IMR-90 (cell line): ENCODE measurements around the gene AFG1L. TPM values are rescaled to one million over a fixed set of nuclear protein-coding genes. Genes with fewer than 3 reads are reported as not detected.

Experiments
- ATAC-seq: fragments of 200-7000 bp; cut with Tn5 transposase; 2 replicates; pipeline ENCODE4 v1.9.1; 2020; ENCODE audit warnings: low read depth, mild to moderate bottlenecking, moderate library complexity
- BruUV-seq: library from RNA; stranded (reverse); fragments of 400-500 nt; replicated peaks from 2 replicates; lab custom pipeline; 2021; lab: Mats Ljungman, UMichigan
- CTCF ChIA-PET: fragments of 300-600 bp; formaldehyde crosslinking; extraction: SDS; loops from one replicate; lab custom pipeline; 2021; ENCODE audit warnings: antibody characterized with exemption; lab: Yijun Ruan, JAX
- POLR2A ChIA-PET: fragments of 300-600 bp; sonication (Branson Sonifier 250); formaldehyde crosslinking; loops from one replicate; lab custom pipeline; 2022; ENCODE audit warnings: antibody characterized with exemption; ENCODE audit not compliant: unreplicated experiment; lab: Charles Lee
- DNase-seq: peaks from one replicate; pipeline ENCODE4 v3.0.0; 2013
- H2AFZ ChIP-seq: replicated peaks from 2 replicates; pipeline ENCODE3; 2013; ENCODE audit warnings: low read length, mild to moderate bottlenecking; ENCODE audit not compliant: poor library complexity
- H2AK5ac ChIP-seq: 2 replicates; pipeline ENCODE4 v1.6.1; 2013; ENCODE audit warnings: low read depth, low read length, inconsistent platforms
- H2AK9ac ChIP-seq: replicated peaks from 2 replicates; pipeline ENCODE3; 2013; ENCODE audit warnings: mild to moderate bottlenecking, low read depth, low read length, moderate library complexity; ENCODE audit not compliant: poor library complexity
- H2BK120ac ChIP-seq: 2 replicates; pipeline ENCODE4 v1.6.1; 2013; ENCODE audit warnings: low read depth, low read length, inconsistent platforms
- H2BK15ac ChIP-seq: 3 replicates; pipeline ENCODE4 v1.6.1; 2013; ENCODE audit warnings: low read depth, low read length, inconsistent platforms
- H2BK20ac ChIP-seq: 2 replicates; pipeline ENCODE4 v1.6.1; 2013; ENCODE audit warnings: low read depth, mild to moderate bottlenecking, inconsistent platforms, low read length, moderate library complexity
- H2BK5ac ChIP-seq: 2 replicates; pipeline ENCODE4 v1.6.1; 2013; ENCODE audit warnings: mild to moderate bottlenecking, low read depth, low read length, inconsistent platforms; ENCODE audit not compliant: poor library complexity, severe bottlenecking
- H3K14ac ChIP-seq: replicated peaks from 2 replicates; pipeline ENCODE4 v1.6.1; 2013; ENCODE audit warnings: low read depth, low read length, inconsistent platforms
- H3K18ac ChIP-seq: 2 replicates; pipeline ENCODE4 v1.6.1; 2013; ENCODE audit warnings: low read depth, low read length, control low read depth
- H3K23ac ChIP-seq: 2 replicates; pipeline ENCODE4 v1.6.1; 2013; ENCODE audit warnings: low read depth, low read length, inconsistent platforms
- H3K27ac ChIP-seq: 2 replicates; pipeline ENCODE4 v1.5.1; 2013; ENCODE audit warnings: mild to moderate bottlenecking, control low read depth, low read length; ENCODE audit not compliant: insufficient read depth
- H3K27me3 ChIP-seq: 2 replicates; pipeline ENCODE4 v1.6.1; 2013; ENCODE audit warnings: low read length; ENCODE audit not compliant: control insufficient read depth, insufficient read depth
- H3K36me3 ChIP-seq: 2 replicates; pipeline ENCODE4 v1.6.1; 2013; ENCODE audit warnings: low read length, mixed read lengths; ENCODE audit not compliant: control insufficient read depth, insufficient read depth
- H3K4ac ChIP-seq: 2 replicates; pipeline ENCODE4 v1.6.1; 2013; ENCODE audit warnings: low read depth, low read length, inconsistent platforms
- H3K4me1 ChIP-seq: 2 replicates; pipeline ENCODE4 v1.6.1; 2013; ENCODE audit warnings: low read length, mixed read lengths; ENCODE audit not compliant: control insufficient read depth, insufficient read depth
- H3K4me2 ChIP-seq: 2 replicates; pipeline ENCODE4 v1.6.1; 2013; ENCODE audit warnings: low read depth, mild to moderate bottlenecking, control low read depth, low read length, moderate library complexity
- H3K4me3 ChIP-seq: 2 replicates; pipeline ENCODE4 v1.5.1; 2013; ENCODE audit warnings: low read depth, mild to moderate bottlenecking, control low read depth, low read length, moderate library complexity; ENCODE audit not compliant: insufficient read depth
- H3K56ac ChIP-seq: 2 replicates; pipeline ENCODE4 v1.6.1; 2013; ENCODE audit warnings: low read length, inconsistent platforms; ENCODE audit not compliant: insufficient read depth; ENCODE audit errors: extremely low read depth
- H3K79me1 ChIP-seq, 2 experiments: 2 replicates each; pipeline ENCODE4 v1.6.1; 2013; ENCODE audit warnings: low read length in 2 of 2, inconsistent platforms in 1 of 2, low read depth in 1 of 2
- H3K9ac ChIP-seq: 2 replicates; pipeline ENCODE4 v1.6.1; 2013; ENCODE audit warnings: low read depth, low read length, control low read depth
- H3K9me1 ChIP-seq: 2 replicates; pipeline ENCODE4 v1.6.1; 2013; ENCODE audit warnings: low read length, inconsistent platforms; ENCODE audit not compliant: insufficient read depth
- H3K9me3 ChIP-seq: 2 replicates; pipeline ENCODE4 v1.6.1; 2013; ENCODE audit warnings: low read length; ENCODE audit not compliant: control insufficient read depth, insufficient read depth
- H4K20me1 ChIP-seq: 2 replicates; pipeline ENCODE4 v1.6.1; 2013; ENCODE audit warnings: low read length, inconsistent platforms; ENCODE audit not compliant: insufficient read depth
- H4K5ac ChIP-seq: 2 replicates; pipeline ENCODE4 v1.6.1; 2013; ENCODE audit warnings: mild to moderate bottlenecking, low read depth, low read length, control low read depth
- H4K8ac ChIP-seq, 2 experiments: 2 replicates each; pipeline ENCODE4 v1.6.1; 2013; ENCODE audit warnings: low read depth in 2 of 2, low read length in 2 of 2, control low read depth in 1 of 2, inconsistent platforms in 1 of 2
- H4K91ac ChIP-seq: 2 replicates; pipeline ENCODE4 v1.6.1; 2013; ENCODE audit warnings: low read depth, low read length, inconsistent platforms; ENCODE audit not compliant: insufficient read depth
- FOS ChIP-seq: fragments of 150-350 bp; IDR thresholded peaks from 2 replicates; pipeline ENCODE4 v1.6.1; 2016; ENCODE audit warnings: low read depth, low read length
- MAFK ChIP-seq: IDR thresholded peaks from 2 replicates; pipeline ENCODE4 v1.6.1; 2012; ENCODE audit warnings: low read depth, low read length, improper control_type of control experiment
- MAZ ChIP-seq: IDR thresholded peaks from 2 replicates; pipeline ENCODE4 v1.6.1; 2012; ENCODE audit warnings: low read depth, mild to moderate bottlenecking, low read length, improper control_type of control experiment, moderate library complexity, borderline replicate concordance
- MXI1 ChIP-seq: IDR thresholded peaks from 2 replicates; pipeline ENCODE4 v1.6.1; 2012; ENCODE audit warnings: low read depth, mild to moderate bottlenecking, low read length, moderate library complexity, borderline replicate concordance
- POLR2A ChIP-seq: IDR thresholded peaks from 2 replicates; pipeline ENCODE4 v1.6.1; 2012; ENCODE audit warnings: mild to moderate bottlenecking, low read depth, low read length
- RCOR1 ChIP-seq: IDR thresholded peaks from 2 replicates; pipeline ENCODE4 v1.6.1; 2012; ENCODE audit warnings: mild to moderate bottlenecking, low read length, improper control_type of control experiment; ENCODE audit not compliant: insufficient replicate concordance
- WGBS, 2 experiments: methylation state at CpG; one replicate each; pipeline versions ENCODE4 v1.1.5 to v1.1.7; 2013; ENCODE audit warnings: missing lambda C conversion rate in 2 of 2; ENCODE audit not compliant: insufficient read length in 1 of 2; ENCODE audit errors: extremely low coverage in 2 of 2; 5-methylcytosine and 5-hydroxymethylcytosine counted together
- dilution Hi-C: fragments of 300-500 bp; cut with HindIII; formaldehyde crosslinking; loops from one replicate; pipeline ENCODE4 v1.14.3; 2018; ENCODE audit warnings: low sequenced_read_pairs; ENCODE audit not compliant: unreplicated experiment
- in situ Hi-C: fragments of 300-500 bp; cut with MboI; formaldehyde crosslinking; loops from 3 replicates; pipeline ENCODE4 v1.14.3; 2019; ENCODE audit warnings: low sequenced_read_pairs, inconsistent platforms, mixed read lengths
- intact Hi-C: fragments of 100-400 bp; cut with micrococcal nuclease; formaldehyde crosslinking; loops from 2 replicates; pipeline ENCODE4 v1.10.0; 2022
- polyA plus RNA-seq, 3 experiments: library from polyadenylated mRNA; depleted of rRNA; stranded (reverse); fragments of >200 nt; gene quantifications; 2 replicates each; pipeline ENCODE4 v1.2.3, GENCODE V29; 2012; ENCODE audit warnings: low replicate concordance in 1 of 3
- total RNA-seq: library from RNA; depleted of rRNA; stranded (reverse); fragments of >200 nt; gene quantifications from 2 replicates; pipeline ENCODE4 v1.2.3, GENCODE V29; 2012
- TF ChIP-seq, protein P1 (sequence below): fragments of 150-350 bp; IDR thresholded peaks from 2 replicates; pipeline ENCODE4 v1.6.1; 2017; ENCODE audit warnings: mild to moderate bottlenecking, antibody characterized with exemption, low read length, low read depth

The AFG1L gene
- total and polyA plus RNA-seq, 2 of the 4 experiments (the other 2 are of a cell fraction), result 1.0 to 2.0 TPM

DNA sequence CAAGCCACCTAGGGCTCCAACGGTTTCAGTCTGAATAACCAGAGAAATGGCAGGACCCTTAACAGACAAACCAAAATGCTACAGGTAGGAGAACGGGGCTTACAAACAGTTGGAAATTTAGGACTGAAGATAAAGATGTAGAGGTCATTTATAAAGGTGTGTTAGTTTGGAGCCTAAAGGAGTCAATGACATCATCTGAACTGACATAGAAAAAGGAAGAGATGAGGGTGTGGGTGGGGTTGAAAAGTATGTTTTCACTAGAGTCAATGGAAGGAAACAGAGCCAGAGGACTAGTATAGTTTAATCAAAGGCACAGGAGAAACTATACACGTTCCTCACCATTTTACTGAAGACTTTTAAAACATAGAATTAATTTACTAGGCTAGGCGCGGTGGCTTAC is 194.8 kb downstream of the AFG1L start:
- Histone ChIP-seq H3K4me3 (no peak overlapping the region), H3K36me3 (no peaks in the 10 kb centered on the region), H3K14ac (no peak overlapping the region), H4K20me1 (no peaks in the 10 kb centered on the region), H3K9me3 (no peaks in the 10 kb centered on the region), H3K79me1 (no peaks in the 10 kb centered on the region), H3K9me1 (no peaks in the 10 kb centered on the region), H3K4ac (no peak overlapping the region), H4K8ac (no peak overlapping the region), H3K27ac (no peak overlapping the region), H4K91ac (no peak overlapping the region), H2AK5ac (no peak overlapping the region), H3K23ac (no peak overlapping the region), H2BK5ac (no peak overlapping the region), H3K4me1 (no peaks in the 10 kb centered on the region), H3K56ac (no peak overlapping the region), H3K4me2 (no peak overlapping the region), H4K5ac (no peak overlapping the region), H3K27me3 (no peaks in the 10 kb centered on the region), H2BK20ac (no peak overlapping the region), H2BK15ac (no peak overlapping the region), H2BK120ac (no peak overlapping the region), H3K9ac (no peak overlapping the region), H3K18ac (no peak overlapping the region), H2AFZ (no peak overlapping the region), H2AK9ac (no peak overlapping the region)
- BruUV-seq, result no TSS peak
- DNase-seq, result no peak
- CTCF ChIA-PET, result no interaction called here
- intact Hi-C loops (loop anchor here (5.0 kb wide), 1 partner anchor 227 kb away; the partner anchor contains the start of gene SNX3), dilution Hi-C loops (no loop called here), in situ Hi-C loops (loop anchor here (10.0 kb wide), 1 partner anchor 375 kb away; no protein-coding TSS in a partner anchor)
- ATAC-seq, result no peak
- TF ChIP-seq, protein P1, sequence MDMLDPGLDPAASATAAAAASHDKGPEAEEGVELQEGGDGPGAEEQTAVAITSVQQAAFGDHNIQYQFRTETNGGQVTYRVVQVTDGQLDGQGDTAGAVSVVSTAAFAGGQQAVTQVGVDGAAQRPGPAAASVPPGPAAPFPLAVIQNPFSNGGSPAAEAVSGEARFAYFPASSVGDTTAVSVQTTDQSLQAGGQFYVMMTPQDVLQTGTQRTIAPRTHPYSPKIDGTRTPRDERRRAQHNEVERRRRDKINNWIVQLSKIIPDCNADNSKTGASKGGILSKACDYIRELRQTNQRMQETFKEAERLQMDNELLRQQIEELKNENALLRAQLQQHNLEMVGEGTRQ, result no peak
- TF ChIP-seq FOS, result no peak
- TF ChIP-seq MAFK, result no peak
- no peak for TF ChIP-seq MXI1
- no peak for TF ChIP-seq MAZ
- no peak for TF ChIP-seq RCOR1
- TF ChIP-seq POLR2A, result no peak
- no CpG with 5 or more reads among the region's 5 CpGs for WGBS, 2 experiments
- POLR2A ChIA-PET, result no interaction called here
